Astrocyte (in vitro differentiated cells and primary cell): ENCODE results near the gene LRFN5. TPM values are rescaled to one million over a fixed set of nuclear protein-coding genes. Genes with fewer than 3 reads are reported as not detected.

Experiments
- DNase-seq: peaks from one replicate; pipeline ENCODE4 v3.0.0-alpha.2; 2010; ENCODE audit warnings: low read depth
- FAIRE-seq: peaks from 2 replicates; lab custom pipeline; 2011; peaks lifted over from hg19 to GRCh38; lab: Jason Lieb, UNC
- H2AFZ ChIP-seq: 2 replicates; pipeline ENCODE4 v1.6.0; 2012; ENCODE audit warnings: low read depth, low read length, inconsistent platforms
- H3K27ac ChIP-seq: 2 replicates; pipeline ENCODE4 v1.5.1; 2011; ENCODE audit warnings: low read depth, low read length, inconsistent platforms
- H3K27me3 ChIP-seq: 2 replicates; pipeline ENCODE4 v1.6.0; 2011; ENCODE audit warnings: low read length, inconsistent platforms; ENCODE audit not compliant: insufficient read depth
- H3K36me3 ChIP-seq: 2 replicates; pipeline ENCODE4 v1.5.1; 2011; ENCODE audit warnings: low read length, inconsistent platforms; ENCODE audit not compliant: insufficient read depth
- H3K4me1 ChIP-seq: 2 replicates; pipeline ENCODE4 v1.5.1; 2011; ENCODE audit warnings: low read length, inconsistent platforms; ENCODE audit not compliant: insufficient read depth
- H3K4me2 ChIP-seq: 2 replicates; pipeline ENCODE4 v1.6.0; 2012; ENCODE audit warnings: low read length, inconsistent platforms
- H3K4me3 ChIP-seq: 2 replicates; pipeline ENCODE4 v1.5.1; 2011; ENCODE audit warnings: low read depth, mild to moderate bottlenecking, low read length, inconsistent platforms; ENCODE audit not compliant: insufficient read depth
- H3K79me2 ChIP-seq: 2 replicates; pipeline ENCODE4 v1.6.0; 2012; ENCODE audit warnings: mild to moderate bottlenecking, low read length, inconsistent platforms; ENCODE audit not compliant: insufficient read depth
- H3K9ac ChIP-seq: 2 replicates; pipeline ENCODE4 v1.6.0; 2012; ENCODE audit warnings: mild to moderate bottlenecking, low read length, inconsistent platforms
- H3K9me3 ChIP-seq: 2 replicates; pipeline ENCODE4 v1.5.1; 2012; ENCODE audit warnings: low read depth, mild to moderate bottlenecking, low read length, inconsistent platforms; ENCODE audit not compliant: insufficient read depth
- H4K20me1 ChIP-seq: 2 replicates; pipeline ENCODE4 v1.6.0; 2012; ENCODE audit warnings: low read length, inconsistent platforms; ENCODE audit not compliant: insufficient read depth
- H3K27ac Mint-ChIP-seq: one replicate; pipeline ENCODE4 v1.8.0; 2021; ENCODE audit warnings: mild to moderate bottlenecking, mixed read lengths; ENCODE audit not compliant: unreplicated experiment
- H3K27me3 Mint-ChIP-seq: one replicate; pipeline ENCODE4 v1.8.0; 2021; ENCODE audit warnings: low read depth, mixed read lengths; ENCODE audit not compliant: unreplicated experiment
- H3K36me3 Mint-ChIP-seq: one replicate; pipeline ENCODE4 v1.8.0; 2021; ENCODE audit warnings: low read depth, mixed read lengths; ENCODE audit not compliant: unreplicated experiment
- H3K4me1 Mint-ChIP-seq: one replicate; pipeline ENCODE4 v1.8.0; 2021; ENCODE audit warnings: low read depth, mixed read lengths; ENCODE audit not compliant: unreplicated experiment
- H3K4me3 Mint-ChIP-seq: one replicate; pipeline ENCODE4 v1.8.0; 2021; ENCODE audit warnings: mild to moderate bottlenecking, moderate library complexity, mixed read lengths; ENCODE audit not compliant: unreplicated experiment
- H3K9me3 Mint-ChIP-seq: one replicate; pipeline ENCODE4 v1.8.0; 2021; ENCODE audit warnings: mild to moderate bottlenecking, mixed read lengths; ENCODE audit not compliant: unreplicated experiment
- CTCF ChIP-seq: IDR thresholded peaks from 2 replicates; pipeline ENCODE4 v1.5.1; 2011; ENCODE audit warnings: low read depth, mild to moderate bottlenecking, inconsistent platforms, low read length, moderate library complexity; ENCODE audit not compliant: insufficient read depth
- EZH2 ChIP-seq: IDR thresholded peaks from 2 replicates; pipeline ENCODE4 v1.6.1; 2012; ENCODE audit warnings: mild to moderate bottlenecking, low read length, inconsistent platforms; ENCODE audit not compliant: insufficient read depth
- total RNA-seq: library from RNA; stranded (reverse); gene quantifications from 2 replicates; pipeline ENCODE4 v1.2.1, GENCODE V29; 2021

Gene LRFN5
- total RNA-seq, 1 donor from 2014 or later, result 1.5 TPM

- no peak overlapping the region for H3K4me3 Mint-ChIP-seq
- no peak overlapping the region for H2AFZ ChIP-seq
- no peak overlapping the region for H3K27ac ChIP-seq
- DNase-seq, result no peak
- no peaks in the 10 kb centered on the region for H4K20me1 ChIP-seq
- no peak overlapping the region for H3K4me3 ChIP-seq
- no peaks in the 10 kb centered on the region for H3K79me2 ChIP-seq
- TF ChIP-seq EZH2 (no peak), CTCF (no peak)
- no peak overlapping the region for H3K27ac Mint-ChIP-seq
- H3K9me3 ChIP-seq, result no peaks in the 10 kb centered on the region
- no peaks in the 10 kb centered on the region for H3K36me3 ChIP-seq
- H3K27me3 Mint-ChIP-seq, result no peaks in the 10 kb centered on the region
- H3K9ac ChIP-seq, result no peak overlapping the region
- no peaks in the 10 kb centered on the region for H3K27me3 ChIP-seq
- no peak overlapping the region for H3K4me2 ChIP-seq
- H3K36me3 Mint-ChIP-seq, result no peaks in the 10 kb centered on the region
- no peak for FAIRE-seq
- H3K9me3 Mint-ChIP-seq, result no peaks in the 10 kb centered on the region
- H3K4me1 Mint-ChIP-seq, result no peaks in the 10 kb centered on the region
- no peaks in the 10 kb centered on the region for H3K4me1 ChIP-seq
These were observed 37.7 kb upstream of the LRFN5 start for GRCh38 chr14:41568979-41569378.

GRCh38 chr14:41570415-41571155 lies 36.1 kb upstream of the LRFN5 start:
- Histone ChIP-seq H3K27ac (no peak overlapping the region), H3K9me3 (no peaks in the 10 kb centered on the region), H3K9ac (no peak overlapping the region), H4K20me1 (no peaks in the 10 kb centered on the region), H3K27me3 (no peaks in the 10 kb centered on the region), H3K4me1 (no peaks in the 10 kb centered on the region), H3K4me3 (no peak overlapping the region), H3K79me2 (no peaks in the 10 kb centered on the region), H2AFZ (no peak overlapping the region), H3K36me3 (no peaks in the 10 kb centered on the region), H3K4me2 (no peak overlapping the region)
- Mint-ChIP-seq H3K4me1 (no peaks in the 10 kb centered on the region), H3K27me3 (no peaks in the 10 kb centered on the region), H3K4me3 (no peak overlapping the region), H3K9me3 (no peaks in the 10 kb centered on the region), H3K36me3 (no peaks in the 10 kb centered on the region), H3K27ac (no peak overlapping the region)
- TF ChIP-seq EZH2, result no peak
- TF ChIP-seq CTCF, result no peak
- no peak for DNase-seq
- FAIRE-seq, result no peak

- FAIRE-seq, result no peak
- H3K9me3 ChIP-seq, result no peaks in the 10 kb centered on the region
These were observed 20.4 kb upstream of the LRFN5 start for GRCh38 chr14:41586237-41586636.

More at GRCh38 chr14:41586237-41586636, 20.4 kb upstream of the LRFN5 start:
- H3K27me3 ChIP-seq, result no peaks in the 10 kb centered on the region
- no peak overlapping the region for H3K4me2 ChIP-seq
- Mint-ChIP-seq H3K4me3 (no peak overlapping the region), H3K27ac (no peak overlapping the region), H3K36me3 (no peaks in the 10 kb centered on the region), H3K4me1 (no peaks in the 10 kb centered on the region), H3K27me3 (no peaks in the 10 kb centered on the region), H3K9me3 (no peaks in the 10 kb centered on the region)
- no peaks in the 10 kb centered on the region for H3K4me1 ChIP-seq
- H3K4me3 ChIP-seq, result no peak overlapping the region
- no peaks in the 10 kb centered on the region for H4K20me1 ChIP-seq
- no peak for DNase-seq
- no peaks in the 10 kb centered on the region for H3K79me2 ChIP-seq
- TF ChIP-seq EZH2, result no peak
- TF ChIP-seq CTCF, result no peak
- no peaks in the 10 kb centered on the region for H3K36me3 ChIP-seq
- no peak overlapping the region for H3K27ac ChIP-seq
- no peak overlapping the region for H3K9ac ChIP-seq
- H2AFZ ChIP-seq, result no peak overlapping the region
